OCI-LY3 (cell line): ENCODE results near the gene EFNA5.

Experiments
- H2AFZ ChIP-seq: fragments of 200-600, 300-600 bp; shearing (Covaris generic); 2 replicates; pipeline ENCODE4 v1.6.0; 2014; ENCODE audit warnings: antibody characterized with exemption, low read depth, low read length
- H3K27ac ChIP-seq: fragments of 200-600, 300-600 bp; sonication (generic); 2 replicates; pipeline ENCODE4 v1.5.1; 2014; ENCODE audit warnings: mild to moderate bottlenecking, low read length, moderate library complexity, mixed read lengths
- H3K27me3 ChIP-seq: fragments of 200-600, 300-600 bp; sonication (generic); 2 replicates; pipeline ENCODE4 v1.6.1; 2014; ENCODE audit warnings: low read depth, low read length, mixed read lengths
- H3K36me3 ChIP-seq: fragments of 200-600, 300-600 bp; sonication (generic); replicated peaks from 2 replicates; pipeline ENCODE3; 2014; ENCODE audit warnings: low read depth, low read length, mixed read lengths
- H3K4me1 ChIP-seq: fragments of 300-600, 200-600 bp; sonication (generic); 2 replicates; pipeline ENCODE4 v1.6.1; 2014; ENCODE audit warnings: low read length, mixed read lengths
- H3K4me2 ChIP-seq: fragments of 200-600, 300-600 bp; sonication (generic); 2 replicates; pipeline ENCODE4 v1.6.1; 2014; ENCODE audit warnings: low read length, mixed read lengths
- H3K4me3 ChIP-seq: fragments of 300-600, 200-600 bp; sonication (generic); 2 replicates; pipeline ENCODE4 v1.5.1; 2014; ENCODE audit warnings: antibody characterized with exemption, mild to moderate bottlenecking, low read length, moderate library complexity
- H3K79me2 ChIP-seq: fragments of 300-600, 200-600 bp; shearing (Covaris generic); 2 replicates; pipeline ENCODE4 v1.6.1; 2014; ENCODE audit warnings: mild to moderate bottlenecking, low read length, mixed read lengths
- H3K9ac ChIP-seq: fragments of 300-600, 200-600 bp; shearing (Covaris generic); 2 replicates; pipeline ENCODE4 v1.6.0; 2014; ENCODE audit warnings: mild to moderate bottlenecking, low read length, moderate library complexity
- H3K9me3 ChIP-seq: fragments of 200-600, 300-600 bp; shearing (Covaris generic); 2 replicates; pipeline ENCODE4 v1.6.1; 2014; ENCODE audit warnings: low read length, mixed read lengths; ENCODE audit not compliant: insufficient read depth
- H4K20me1 ChIP-seq: fragments of 200-600, 300-600 bp; sonication (generic); 2 replicates; pipeline ENCODE4 v1.6.1; 2016; ENCODE audit warnings: low read length, mixed read lengths; ENCODE audit not compliant: insufficient read depth
- CTCF ChIP-seq: fragments of 200-600, 300-600 bp; sonication (generic); IDR thresholded peaks from 2 replicates; pipeline ENCODE4 v1.5.1; 2014; ENCODE audit warnings: antibody characterized with exemption, low read length, low read depth
- EZH2phosphoT487 ChIP-seq: fragments of 200-600 bp; shearing (Covaris generic); IDR thresholded peaks from 2 replicates; pipeline ENCODE4 v1.6.1; 2018; ENCODE audit warnings: antibody characterized with exemption, mixed run types, low read depth

The EFNA5 gene

GRCh38 chr5:107646418-107646817 lies 24.3 kb downstream of the EFNA5 start:
- Histone ChIP-seq H3K27me3 (no peaks in the 10 kb centered on the region), H4K20me1 (no peaks in the 10 kb centered on the region), H3K4me2 (no peak overlapping the region), H3K27ac (no peak overlapping the region), H3K4me3 (no peak overlapping the region), H3K79me2 (no peaks in the 10 kb centered on the region), H3K4me1 (no peaks in the 10 kb centered on the region), H3K36me3 (no peaks in the 10 kb centered on the region), H2AFZ (no peak overlapping the region), H3K9ac (no peak overlapping the region), H3K9me3 (no peaks in the 10 kb centered on the region)
- TF ChIP-seq CTCF (no peak), EZH2phosphoT487 (no peak)

- Histone ChIP-seq H3K27ac (no peak overlapping the region), H3K79me2 (no peaks in the 10 kb centered on the region), H3K9me3 (no peaks in the 10 kb centered on the region), H3K4me3 (no peak overlapping the region), H3K36me3 (no peaks in the 10 kb centered on the region), H3K27me3 (no peaks in the 10 kb centered on the region), H4K20me1 (no peaks in the 10 kb centered on the region), H3K9ac (no peak overlapping the region), H2AFZ (no peak overlapping the region), H3K4me1 (no peaks in the 10 kb centered on the region), H3K4me2 (no peak overlapping the region)
- no peak for TF ChIP-seq EZH2phosphoT487
- TF ChIP-seq CTCF: no peak
These were observed 30.2 kb downstream of the EFNA5 start for GRCh38 chr5:107640568-107640967.

- no peak overlapping the region for H2AFZ ChIP-seq
- H3K4me1 ChIP-seq: no peaks in the 10 kb centered on the region
- no peak for TF ChIP-seq EZH2phosphoT487
- TF ChIP-seq CTCF: no peak
- no peak overlapping the region for H3K4me2 ChIP-seq
- no peaks in the 10 kb centered on the region for H3K79me2 ChIP-seq
- H3K9me3 ChIP-seq: no peaks in the 10 kb centered on the region
- no peaks in the 10 kb centered on the region for H4K20me1 ChIP-seq
- H3K27ac ChIP-seq: no peak overlapping the region
- H3K36me3 ChIP-seq: no peaks in the 10 kb centered on the region
- H3K27me3 ChIP-seq: no peaks in the 10 kb centered on the region
- no peak overlapping the region for H3K4me3 ChIP-seq
- no peak overlapping the region for H3K9ac ChIP-seq
These were observed 30.7 kb downstream of the EFNA5 start for GRCh38 chr5:107639990-107640389.

- Histone ChIP-seq H2AFZ (no peak overlapping the region), H3K79me2 (no peaks in the 10 kb centered on the region), H3K9me3 (no peaks in the 10 kb centered on the region), H4K20me1 (no peaks in the 10 kb centered on the region), H3K4me3 (no peak overlapping the region), H3K4me1 (no peaks in the 10 kb centered on the region), H3K9ac (no peak overlapping the region), H3K36me3 (no peaks in the 10 kb centered on the region), H3K4me2 (no peak overlapping the region), H3K27ac (no peak overlapping the region), H3K27me3 (no peaks in the 10 kb centered on the region)
- TF ChIP-seq CTCF (no peak), EZH2phosphoT487 (no peak)
These were observed 34.2 kb downstream of the EFNA5 start for GRCh38 chr5:107636555-107636954.
